HT1080 (cell line): ENCODE measurements around the gene SPSB4. TPM values are rescaled to one million over a fixed set of nuclear protein-coding genes. Genes with fewer than 3 reads are reported as not detected.

Experiments used
- total RNA-seq: library from RNA; depleted of rRNA; stranded (reverse); fragments of >200 nt; shearing (Covaris generic); gene quantifications from 2 replicates; pipeline ENCODE4 v1.2.3, GENCODE V29; 2014; rRNA removed

The SPSB4 gene
- total RNA-seq, 1 experiment from 2014 or later = not detected

Other genes starting within 250 kb of the SPSB4 start
- gene SLC25A36, start 109.5 kb upstream of the SPSB4 start, total RNA-seq = 73.0 and 75.5 TPM in 2 replicates
- 7.7 and 13.2 TPM in 2 replicates for gene PXYLP1, start 180.5 kb downstream of the SPSB4 start, total RNA-seq